Measurements from ENCODE around the gene SLC43A3.
A peak's percentile ranks its signal among the peaks of the same experiment; 100 is the strongest.

SLC43A3 gene

GRCh38 chr11:57427727-57428082, 784 bp upstream of the SLC43A3 start:
- TF ChIP-seq, protein P1, sequence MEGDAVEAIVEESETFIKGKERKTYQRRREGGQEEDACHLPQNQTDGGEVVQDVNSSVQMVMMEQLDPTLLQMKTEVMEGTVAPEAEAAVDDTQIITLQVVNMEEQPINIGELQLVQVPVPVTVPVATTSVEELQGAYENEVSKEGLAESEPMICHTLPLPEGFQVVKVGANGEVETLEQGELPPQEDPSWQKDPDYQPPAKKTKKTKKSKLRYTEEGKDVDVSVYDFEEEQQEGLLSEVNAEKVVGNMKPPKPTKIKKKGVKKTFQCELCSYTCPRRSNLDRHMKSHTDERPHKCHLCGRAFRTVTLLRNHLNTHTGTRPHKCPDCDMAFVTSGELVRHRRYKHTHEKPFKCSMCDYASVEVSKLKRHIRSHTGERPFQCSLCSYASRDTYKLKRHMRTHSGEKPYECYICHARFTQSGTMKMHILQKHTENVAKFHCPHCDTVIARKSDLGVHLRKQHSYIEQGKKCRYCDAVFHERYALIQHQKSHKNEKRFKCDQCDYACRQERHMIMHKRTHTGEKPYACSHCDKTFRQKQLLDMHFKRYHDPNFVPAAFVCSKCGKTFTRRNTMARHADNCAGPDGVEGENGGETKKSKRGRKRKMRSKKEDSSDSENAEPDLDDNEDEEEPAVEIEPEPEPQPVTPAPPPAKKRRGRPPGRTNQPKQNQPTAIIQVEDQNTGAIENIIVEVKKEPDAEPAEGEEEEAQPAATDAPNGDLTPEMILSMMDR (IDR thresholded peaks at IDR 0.05; ENCODE audit: insufficient read depth, low read depth, low read length, missing control alignments), result no peak
- peak; percentile 68 for DNase-seq (ENCODE audit: low read depth)
- no peak overlapping the region for H3K4me3 ChIP-seq (ENCODE audit: low read length)

- DNase-seq (ENCODE audit: low read depth), result peak; percentile 54
- peak overlapping the region; percentile 31 for H3K4me3 ChIP-seq (ENCODE audit: low read length)
- TF ChIP-seq, protein P1 (IDR thresholded peaks at IDR 0.05; ENCODE audit: insufficient read depth, low read depth, low read length, missing control alignments), result no peak
These were observed 437 bp downstream of the SLC43A3 start for GRCh38 chr11:57426439-57426928.

- no peak overlapping the region for H3K4me3 ChIP-seq (ENCODE audit: low read length)
- peak; percentile 60 for DNase-seq (ENCODE audit: low read depth)
- TF ChIP-seq, protein P1 (IDR thresholded peaks at IDR 0.05; ENCODE audit: insufficient read depth, low read depth, low read length, missing control alignments), result no peak
These were observed 1.1 kb downstream of the SLC43A3 start for GRCh38 chr11:57425565-57426438.

DNA sequence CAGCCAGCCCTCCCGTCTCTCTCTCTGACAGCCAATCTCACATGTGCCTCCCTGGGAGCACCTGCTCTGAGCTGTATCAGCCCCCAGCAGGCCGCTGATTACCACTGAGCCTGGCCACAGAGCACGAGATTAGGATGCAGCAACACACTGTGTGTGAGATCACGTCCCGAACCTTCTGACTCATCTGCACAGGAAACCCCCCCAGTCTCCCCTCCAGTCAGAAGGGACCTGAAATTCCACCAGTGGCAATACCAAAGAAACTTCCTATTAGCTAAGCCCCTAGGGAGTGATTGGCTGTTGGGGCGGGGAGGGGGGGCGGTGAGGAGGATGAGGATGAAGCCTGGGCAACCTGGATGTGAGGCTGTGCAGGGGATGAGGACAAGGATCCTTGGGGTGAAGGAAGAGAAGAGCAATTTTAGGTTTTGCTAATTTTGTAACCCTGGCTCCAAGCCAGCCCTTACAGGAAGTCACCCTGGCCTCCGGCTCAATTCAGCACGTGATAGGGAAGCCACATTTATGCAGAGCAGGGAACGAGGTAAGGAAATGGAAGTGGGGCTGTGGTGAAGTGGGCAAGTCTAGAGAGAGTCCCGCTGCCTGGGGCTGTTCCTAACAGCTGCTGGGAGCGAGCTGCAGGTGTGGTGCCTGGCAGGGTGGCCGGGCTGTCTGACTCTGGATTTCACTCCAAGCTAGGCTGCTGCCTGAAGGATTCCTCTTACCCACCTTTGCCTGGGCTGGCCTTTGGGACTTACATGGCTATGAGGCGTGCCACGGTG, 1.9 kb downstream of the SLC43A3 start:
- TF ChIP-seq, protein P1 (IDR thresholded peaks at IDR 0.05; ENCODE audit: insufficient read depth, low read depth, low read length, missing control alignments), result no peak
- peak; percentile 84 for DNase-seq (ENCODE audit: low read depth)
- H3K4me3 ChIP-seq (ENCODE audit: low read length), result no peak overlapping the region

GRCh38 chr11:57424137-57424791, 2.7 kb downstream of the SLC43A3 start:
- H3K4me3 ChIP-seq (ENCODE audit: low read length), result no peak overlapping the region
- TF ChIP-seq, protein P1 (IDR thresholded peaks at IDR 0.05; ENCODE audit: insufficient read depth, low read depth, low read length, missing control alignments), result no peak
- DNase-seq (ENCODE audit: low read depth), result no peak

DNA sequence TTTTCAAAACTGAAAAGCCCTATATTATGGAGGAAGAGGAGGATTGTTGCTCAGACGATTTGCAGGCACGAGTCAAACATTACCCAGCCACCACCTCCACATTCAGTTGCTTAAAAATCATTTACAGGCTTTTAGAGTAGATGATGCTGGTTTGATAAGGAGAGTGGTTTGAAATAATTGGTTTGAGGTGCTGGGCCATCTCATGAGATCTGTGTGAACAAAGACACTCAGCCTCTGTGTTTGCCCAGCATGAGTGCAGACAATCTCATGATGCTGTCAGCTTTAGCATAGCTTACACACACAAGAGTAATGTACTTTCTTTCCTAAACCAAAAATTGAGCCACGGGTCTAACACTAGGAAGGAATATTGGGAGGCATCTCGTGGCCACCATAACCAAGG, 4.3 kb downstream of the SLC43A3 start:
- H3K4me3 ChIP-seq (ENCODE audit: low read length), result no peak overlapping the region
- TF ChIP-seq, protein P1 (IDR thresholded peaks at IDR 0.05; ENCODE audit: insufficient read depth, low read depth, low read length, missing control alignments), result no peak
- no peak for DNase-seq (ENCODE audit: low read depth)

All from epithelial cell of esophagus (primary cell).